ENCODE data around the gene HSD11B1. TPM values are rescaled to one million over a fixed set of nuclear protein-coding genes. Genes with fewer than 3 reads are reported as not detected.

The HSD11B1 gene
- total RNA-seq = 6.0 and 52.4 TPM in 2 replicates

DNA sequence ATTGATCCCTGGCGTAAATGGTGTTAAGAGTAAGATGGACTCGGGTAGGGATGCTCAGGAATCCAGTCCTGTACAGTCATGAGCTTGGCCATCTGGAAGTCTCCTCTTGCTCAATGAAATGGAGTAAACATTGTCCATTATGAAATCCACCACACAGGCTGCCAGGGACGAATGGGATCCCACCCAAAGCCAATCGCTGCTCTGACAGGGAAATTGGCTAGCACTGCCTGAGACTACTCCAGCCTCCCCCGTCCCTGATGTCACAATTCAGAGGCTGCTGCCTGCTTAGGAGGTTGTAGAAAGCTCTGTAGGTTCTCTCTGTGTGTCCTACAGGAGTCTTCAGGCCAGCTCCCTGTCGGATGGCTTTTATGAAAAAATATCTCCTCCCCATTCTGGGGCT lies at the start of gene HSD11B1:
TSS of gene HSD11B1 (plus strand) at position 263 of the 400 bp plus-strand sequence. CDS start at position 360, 97 bp downstream.

DNA sequence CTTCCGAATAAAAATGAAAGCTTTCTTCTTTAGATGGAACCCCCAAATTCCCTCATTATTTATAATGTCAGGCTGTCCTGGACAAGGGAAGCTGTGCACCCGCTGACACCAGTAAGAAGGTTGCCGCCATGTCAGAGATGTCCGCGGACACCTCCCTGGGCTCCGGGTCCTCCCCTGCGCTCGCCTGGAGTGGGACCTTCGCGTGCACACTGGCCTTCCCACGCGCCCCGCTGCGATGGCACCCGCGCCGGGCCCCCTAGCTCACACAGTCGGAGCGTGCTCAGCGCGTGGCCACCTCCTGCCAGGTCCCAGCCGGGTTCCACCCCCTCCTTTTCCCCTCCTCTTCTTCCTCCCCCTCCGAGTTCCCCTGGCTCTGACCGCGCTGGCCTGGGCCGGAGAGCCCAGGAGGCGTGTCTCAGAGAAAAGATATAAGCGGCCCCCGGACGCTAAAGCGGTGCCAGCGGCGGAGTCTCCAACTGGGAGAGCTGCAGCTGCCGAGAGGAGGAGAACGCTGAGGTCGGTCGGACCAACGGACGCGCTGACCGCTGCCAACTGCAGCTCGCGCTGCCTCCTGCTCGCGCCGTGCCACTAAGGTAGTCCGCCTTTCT lies 29.6 kb upstream of the HSD11B1 start, which contains the start of gene G0S2:
TSS of gene G0S2 (plus strand) at position 456 of the 608 bp plus-strand sequence. CDS start 273 bp downstream, outside the sequence.

DNA sequence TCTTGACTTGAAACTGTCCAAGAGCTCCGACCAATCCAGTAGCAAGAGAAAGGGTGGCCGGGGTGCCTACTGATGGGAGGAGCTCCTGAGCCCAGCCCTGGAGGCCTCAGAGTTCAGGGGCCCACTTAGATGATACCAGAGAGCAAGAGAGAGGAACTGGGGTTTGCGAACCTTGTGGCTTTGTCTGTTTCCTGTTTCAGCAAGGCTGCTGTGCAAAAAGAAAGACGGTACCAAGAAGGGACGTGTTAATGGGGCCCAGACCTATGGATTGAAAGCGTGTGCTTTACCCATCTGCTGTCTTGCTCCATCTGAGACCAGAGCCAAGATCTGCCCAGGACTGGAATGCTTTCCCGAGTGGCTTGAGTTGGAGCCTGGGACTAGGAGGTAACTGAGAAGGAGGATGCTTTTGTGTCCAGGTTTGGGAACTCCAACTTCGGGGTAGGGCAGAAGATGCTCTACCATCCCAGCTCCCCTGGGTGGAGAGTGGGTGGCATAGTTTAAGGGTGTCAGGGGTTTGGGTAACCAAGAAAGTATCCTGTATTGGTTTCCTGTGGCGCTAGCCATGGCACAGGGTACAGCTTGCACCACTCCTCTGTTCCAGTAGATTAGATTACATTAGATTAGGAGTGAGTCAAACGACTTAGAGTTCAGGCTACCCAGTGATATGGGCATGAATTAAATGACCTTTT lies 51.4 kb downstream of the HSD11B1 start, which contains the start of gene TRAF3IP3:
TSS of gene TRAF3IP3 (plus strand) at position 128 of the 689 bp plus-strand sequence. CDS start 3,987 bp downstream, outside the sequence.

Other genes starting within 250 kb of the HSD11B1 start
- 0.13 and 0.31 TPM in 2 replicates for gene CAMK1G, start 121.1 kb upstream of the HSD11B1 start, total RNA-seq
- gene LAMB3, start 52.4 kb upstream of the HSD11B1 start, total RNA-seq = 48.4 and 49.8 TPM in 2 replicates
- 12.8 and 22.5 TPM in 2 replicates for gene G0S2, start 29.4 kb upstream of the HSD11B1 start, total RNA-seq
- gene TRAF3IP3, start 51.2 kb downstream of the HSD11B1 start, total RNA-seq = not detected in 2 replicates
- 2.9 TPM in 2 replicates for gene C1orf74, start 79.7 kb downstream of the HSD11B1 start, total RNA-seq
- 4.4 and 15.7 TPM in 2 replicates for gene IRF6, start 101.3 kb downstream of the HSD11B1 start, total RNA-seq
- gene UTP25, start 123.1 kb downstream of the HSD11B1 start, total RNA-seq = 11.1 and 16.2 TPM in 2 replicates
- gene SYT14, start 233.4 kb downstream of the HSD11B1 start, total RNA-seq = 0.13 and 0.44 TPM in 2 replicates

All from aortic smooth muscle cell (primary cell).